CD14-positive monocyte (primary cell): ENCODE measurements around the gene FNDC3A. TPM values are rescaled to one million over a fixed set of nuclear protein-coding genes. Genes with fewer than 3 reads are reported as not detected.
A peak's percentile ranks its signal among the peaks of the same experiment; 100 is the strongest.

Source experiments
- DNase-seq, 3 donors: peaks; one replicate each; pipeline ENCODE4 v3.0.0-alpha.2; 2011 to 2022
- H2AFZ ChIP-seq: 2 replicates; pipeline ENCODE4 v1.6.0; 2012; ENCODE audit warnings: mild to moderate bottlenecking, low read depth, low read length, inconsistent platforms; ENCODE audit not compliant: insufficient read depth, poor library complexity, severe bottlenecking
- H3K27ac ChIP-seq, 2 donors: 1 replicate in 1 of 2; 2 replicates in 1 of 2; pipeline ENCODE4 v1.5.1; 2012 to 2013; ENCODE audit warnings: low read length in 2 of 2, control low read depth in 1 of 2, inconsistent platforms in 1 of 2, low read depth in 1 of 2, mild to moderate bottlenecking in 1 of 2
- H3K27me3 ChIP-seq, 2 donors: one replicate each; pipeline versions ENCODE4 v1.6.0 to v1.6.1; 2011 to 2013; ENCODE audit warnings: low read length in 2 of 2; ENCODE audit not compliant: control insufficient read depth in 2 of 2, insufficient read depth in 2 of 2
- H3K36me3 ChIP-seq, 2 donors: replicated peaks in 1 of 2; 1 replicate in 1 of 2; 2 replicates in 1 of 2; pipeline versions ENCODE4 v1.5.1 to v1.6.1; 2012 to 2013; ENCODE audit warnings: low read length in 2 of 2, control low read depth in 1 of 2, inconsistent platforms in 1 of 2, mild to moderate bottlenecking in 1 of 2; ENCODE audit not compliant: insufficient read depth in 2 of 2, control insufficient read depth in 1 of 2
- H3K4me1 ChIP-seq, 2 donors: 1 replicate in 1 of 2; 2 replicates in 1 of 2; pipeline versions ENCODE4 v1.5.1 to v1.6.1; 2012 to 2013; ENCODE audit warnings: low read length in 2 of 2, control low read depth in 1 of 2, inconsistent platforms in 1 of 2, mild to moderate bottlenecking in 1 of 2, moderate library complexity in 1 of 2; ENCODE audit not compliant: insufficient read depth in 2 of 2, control insufficient read depth in 1 of 2
- H3K4me2 ChIP-seq: replicated peaks from 2 replicates; pipeline ENCODE3; 2012; ENCODE audit warnings: low read length, moderate library complexity, mild to moderate bottlenecking; ENCODE audit not compliant: poor library complexity, severe bottlenecking; ENCODE audit errors: extremely low read depth
- H3K4me3 ChIP-seq, 3 experiments: fragments of 200-600 bp in 1 of 3; sonication (generic) in 1 of 3; replicated peaks in 1 of 3; 1 replicate in 2 of 3; 2 replicates in 1 of 3; pipeline ENCODE4 v1.5.1; 2011 to 2013; ENCODE audit warnings: low read length in 3 of 3, mild to moderate bottlenecking in 3 of 3, control low read depth in 2 of 3, low read depth in 2 of 3, inconsistent platforms in 1 of 3, moderate library complexity in 1 of 3
- H3K79me2 ChIP-seq: 2 replicates; pipeline ENCODE4 v1.6.0; 2012; ENCODE audit warnings: mild to moderate bottlenecking, control low read depth, inconsistent platforms, low read length, moderate library complexity; ENCODE audit not compliant: insufficient read depth
- H3K9ac ChIP-seq: 2 replicates; pipeline ENCODE4 v1.6.0; 2017; ENCODE audit warnings: low read length, mild to moderate bottlenecking; ENCODE audit not compliant: insufficient read depth, poor library complexity, severe bottlenecking
- H3K9me3 ChIP-seq, 2 donors: replicated peaks in 1 of 2; 1 replicate in 1 of 2; 2 replicates in 1 of 2; pipeline versions ENCODE4 v1.5.1 to v1.6.1; 2012 to 2013; ENCODE audit warnings: low read length in 2 of 2, control low read depth in 1 of 2; ENCODE audit not compliant: control insufficient read depth in 1 of 2, insufficient read depth in 1 of 2
- H4K20me1 ChIP-seq: 2 replicates; pipeline ENCODE4 v1.6.0; 2012; ENCODE audit warnings: mild to moderate bottlenecking, low read length, control low read depth, moderate library complexity; ENCODE audit not compliant: insufficient read depth
- H3K27ac Mint-ChIP-seq, 7 donors: one replicate each; pipeline ENCODE4 v1.8.0; 2020; ENCODE audit warnings: mild to moderate bottlenecking in 7 of 7, mixed read lengths in 7 of 7, moderate library complexity in 6 of 7, inconsistent platforms in 2 of 7
- H3K27me3 Mint-ChIP-seq, 3 donors: one replicate each; pipeline ENCODE4 v1.8.0; 2021 to 2022; ENCODE audit warnings: low read depth in 3 of 3, mild to moderate bottlenecking in 3 of 3, mixed read lengths in 3 of 3, moderate library complexity in 3 of 3, inconsistent platforms in 1 of 3
- H3K36me3 Mint-ChIP-seq, 2 donors: one replicate each; pipeline ENCODE4 v1.8.0; 2020; ENCODE audit warnings: mixed read lengths in 2 of 2, inconsistent platforms in 1 of 2, mild to moderate bottlenecking in 1 of 2
- H3K4me1 Mint-ChIP-seq: one replicate; pipeline ENCODE4 v1.8.0; 2020; ENCODE audit warnings: mild to moderate bottlenecking, mixed read lengths
- H3K4me3 Mint-ChIP-seq, 2 donors: one replicate each; pipeline ENCODE4 v1.8.0; 2020; ENCODE audit warnings: mild to moderate bottlenecking in 2 of 2, mixed read lengths in 2 of 2, moderate library complexity in 1 of 2
- H3K9me3 Mint-ChIP-seq, 7 donors: one replicate each; pipeline ENCODE4 v1.8.0; 2020 to 2022; ENCODE audit warnings: mixed read lengths in 7 of 7, mild to moderate bottlenecking in 6 of 7, moderate library complexity in 6 of 7, inconsistent platforms in 2 of 7
- CTCF ChIP-seq: fragments of 200-600 bp; IDR thresholded peaks from one replicate; pipeline ENCODE4 v1.8.0; 2022; ENCODE audit warnings: antibody characterized with exemption, mild to moderate bottlenecking
- WGBS: methylation state at CpG from one replicate; pipeline ENCODE4 v1.1.5; 2013; ENCODE audit warnings: missing lambda C conversion rate; ENCODE audit not compliant: insufficient coverage; 5-methylcytosine and 5-hydroxymethylcytosine counted together
- intact Hi-C, 2 donors: fragments of 100-400 bp; cut with micrococcal nuclease; formaldehyde crosslinking; loops; one replicate each; pipeline versions ENCODE4 v1.15.0 to v1.15.1; 2023
- polyA plus RNA-seq, 3 donors: library from polyadenylated mRNA; depleted of rRNA in 1 of 3; unstranded in 2 of 3; stranded (reverse) in 1 of 3; fragments of 300-500 nt in 2 of 3; fragments of >200 nt in 1 of 3; fragmentation: Illumina TruSeq in 2 of 3; gene quantifications; 1 replicate in 2 of 3; 2 replicates in 1 of 3; pipeline ENCODE4 v1.2.3, GENCODE V29; 2012 to 2021

The FNDC3A gene
- polyA plus RNA-seq, 3 donors, result 8.3 to 27.0 (median 12.0) TPM

- Histone ChIP-seq H3K4me2 (no peak overlapping the region), H3K27ac (no peak overlapping the region), H2AFZ (no peak overlapping the region), H3K9me3 (no peaks in the 10 kb centered on the region), H3K79me2 (no peaks in the 10 kb centered on the region), H3K9ac (no peak overlapping the region), H4K20me1 (no peaks in the 10 kb centered on the region), H3K27me3 (no peaks in the 10 kb centered on the region), H3K36me3 (peaks cover 68 to 94% of the 10 kb centered on the region in 2 donors), H3K4me1 (no peaks in the 10 kb centered on the region), H3K4me3 (no peak overlapping the region)
- DNase-seq, result no peak
- no peak for TF ChIP-seq CTCF
- intact Hi-C loops, result no loop called here
- Mint-ChIP-seq H3K4me1 (no peaks in the 10 kb centered on the region), H3K9me3 (no peaks in the 10 kb centered on the region), H3K27me3 (no peaks in the 10 kb centered on the region), H3K36me3 (peaks cover 63 to 77% of the 10 kb centered on the region in 2 donors), H3K4me3 (no peak overlapping the region), H3K27ac (peak overlapping the region in 1 of 7 donors; percentile 23)
- no CpG with 5 or more reads among the region's 2 CpGs for WGBS
These were observed 215.2 kb downstream of the FNDC3A start for GRCh38 chr13:49190901-49191300.

- intact Hi-C loops, result no loop called here
- Histone ChIP-seq H3K4me3 (no peak overlapping the region), H3K27ac (no peak overlapping the region), H3K79me2 (no peaks in the 10 kb centered on the region), H3K9me3 (no peaks in the 10 kb centered on the region), H3K4me2 (no peak overlapping the region), H3K4me1 (no peaks in the 10 kb centered on the region), H3K36me3 (peaks cover 51 to 76% of the 10 kb centered on the region in 2 donors), H3K9ac (no peak overlapping the region), H3K27me3 (no peaks in the 10 kb centered on the region), H4K20me1 (no peaks in the 10 kb centered on the region), H2AFZ (no peak overlapping the region)
- Mint-ChIP-seq H3K4me1 (peaks cover 3% of the 10 kb centered on the region), H3K27ac (no peak overlapping the region), H3K4me3 (no peak overlapping the region), H3K9me3 (peaks cover 0 to 2% (median 0%) of the 10 kb centered on the region in 7 donors), H3K36me3 (peaks cover 47 to 57% of the 10 kb centered on the region in 2 donors), H3K27me3 (peaks cover 0 to 2% (median 0%) of the 10 kb centered on the region in 3 donors)
- WGBS, result no CpG with 5 or more reads among the region's 3 CpGs
- TF ChIP-seq CTCF, result no peak
- DNase-seq, result no peak
These were observed 230.9 kb downstream of the FNDC3A start for GRCh38 chr13:49206641-49207040.
